Measurements from ENCODE around the gene PKD1. TPM values are rescaled to one million over a fixed set of nuclear protein-coding genes. Genes with fewer than 3 reads are reported as not detected.

Gene PKD1
- total and polyA plus RNA-seq, 2 of the 13 experiments (the other 11 are each of a cell fraction or from before 2014, with no cell fraction given) = 22.1 to 23.0 TPM

- 0 out of 2 replicates have a peak, but pooled peaks have one; percentile 1 for TF ChIP-seq ZHX2 (IDR thresholded peaks at IDR 0.05; ENCODE audit: low read depth)
- no peak for TF ChIP-seq ZHX2 (CRISPR knock-in tag; IDR thresholded peaks at IDR 0.05; ENCODE audit: borderline replicate concordance)
- TF ChIP-seq ZBTB21 (CRISPR knock-in tag; IDR thresholded peaks at IDR 0.05) = no peak
- TF ChIP-seq NCOR1 (IDR thresholded peaks at IDR 0.05; ENCODE audit: borderline replicate concordance, low read length) = peak; percentile 83
- TF ChIP-seq ERF (CRISPR knock-in tag; IDR thresholded peaks at IDR 0.05) = peak; percentile 54; the same call in 1 of the 2 replicates
- peak; percentile 59; the same call in 1 of the 2 replicates for TF ChIP-seq SP4 (CRISPR knock-in tag; IDR thresholded peaks at IDR 0.05)
- TF ChIP-seq THRA (CRISPR knock-in tag; IDR thresholded peaks at IDR 0.05; ENCODE audit: borderline replicate concordance) = peak; percentile 97
- TF ChIP-seq KDM4B (CRISPR knock-in tag; IDR thresholded peaks at IDR 0.05) = 0 out of 2 replicates have a peak, but pooled peaks have one; percentile 60
- TF ChIP-seq ZNF18 (CRISPR knock-in tag; IDR thresholded peaks at IDR 0.05; ENCODE audit: insufficient replicate concordance) = no peak
- peak; percentile 32; the same call in 1 of the 2 replicates for TF ChIP-seq TRAFD1 (CRISPR knock-in tag; IDR thresholded peaks at IDR 0.05; ENCODE audit: borderline replicate concordance)
- 0 out of 2 replicates have a peak, but pooled peaks have one; percentile 64 for TF ChIP-seq HNRNPL (IDR thresholded peaks at IDR 0.05; ENCODE audit: low read depth, low read length)
- TF ChIP-seq TAF1 (CRISPR knock-in tag; IDR thresholded peaks at IDR 0.05) = peak; percentile 48
- TF ChIP-seq BRCA1 (CRISPR knock-in tag; IDR thresholded peaks at IDR 0.05) = no peak
- peak; percentile 55; the same call in 1 of the 2 replicates for TF ChIP-seq ZNF891 (CRISPR knock-in tag; IDR thresholded peaks at IDR 0.05)
- peak; percentile 69; the same call in 1 of the 2 replicates for TF ChIP-seq ZBTB26 (CRISPR knock-in tag; IDR thresholded peaks at IDR 0.05; ENCODE audit: borderline replicate concordance)
- peak; percentile 78; the same call in 1 of the 2 replicates for TF ChIP-seq HMG20A (CRISPR knock-in tag; IDR thresholded peaks at IDR 0.05; ENCODE audit: borderline replicate concordance)
- TF ChIP-seq ISX (CRISPR knock-in tag; conservative IDR thresholded peaks at IDR 0.05) = no peak
Observed at GRCh38 chr16:2157480-2158261, 22.0 kb upstream of the PKD1 start (continued).
